T-helper 2 cell treated with Interferon-gamma antibody and Interleukin-4, amounts not matched to agents 100 ng/mL and 5 ng/mL, for 36 hours (primary cell): Measurements from ENCODE around the gene EXOC4. TPM values are rescaled to one million over a fixed set of nuclear protein-coding genes. Genes with fewer than 3 reads are reported as not detected.
"Not testable (repeated sequence)": the region's sequence is repeated elsewhere in the genome, so short reads cannot be mapped to it uniquely, and the experiment has no call there.

ENCODE experiments used
- intact Hi-C: fragments of 100-400 bp; cut with micrococcal nuclease; formaldehyde crosslinking; loops from one replicate; pipeline ENCODE4 v1.15.1; 2023
- total RNA-seq: library from RNA; stranded (reverse); gene quantifications from 2 replicates; pipeline ENCODE4 v1.2.3, GENCODE V29; 2022

Gene EXOC4
- total RNA-seq, 1 donor from 2014 or later: 74.2 TPM

- intact Hi-C loops: no loop called here
Observed at GRCh38 chr7:133313575-133313974, 60.7 kb downstream of the EXOC4 start.

GRCh38 chr7:133314084-133314483 lies 61.2 kb downstream of the EXOC4 start:
- intact Hi-C loops: no loop called here

GRCh38 chr7:133315332-133316040 lies 62.6 kb downstream of the EXOC4 start:
- intact Hi-C loops: no loop called here

GRCh38 chr7:133319842-133320241 lies 67.0 kb downstream of the EXOC4 start:
- intact Hi-C loops: no loop called here

- intact Hi-C loops: no loop called here
Observed at GRCh38 chr7:133320891-133321290, 68.0 kb downstream of the EXOC4 start.

- intact Hi-C loops: not testable (repeated sequence)
Observed at GRCh38 chr7:133321366-133321765, 68.5 kb downstream of the EXOC4 start.

GRCh38 chr7:133326745-133327144 lies 73.9 kb downstream of the EXOC4 start:
- intact Hi-C loops: not testable (repeated sequence)

- intact Hi-C loops: not testable (repeated sequence)
Observed at GRCh38 chr7:133328021-133328420, 75.1 kb downstream of the EXOC4 start.

GRCh38 chr7:133330085-133330484 lies 77.2 kb downstream of the EXOC4 start:
- intact Hi-C loops: no loop called here

- intact Hi-C loops: no loop called here
Observed at GRCh38 chr7:133331861-133332260, 79.0 kb downstream of the EXOC4 start.

- intact Hi-C loops: no loop called here
Observed at GRCh38 chr7:133339772-133340171, 86.9 kb downstream of the EXOC4 start.

GRCh38 chr7:133344275-133344674 lies 91.4 kb downstream of the EXOC4 start:
- intact Hi-C loops: no loop called here

- intact Hi-C loops: no loop called here
Observed at GRCh38 chr7:133345690-133346421, 93.0 kb downstream of the EXOC4 start.

- intact Hi-C loops: no loop called here
Observed at GRCh38 chr7:133348250-133348649, 95.4 kb downstream of the EXOC4 start.

- intact Hi-C loops: no loop called here
Observed at GRCh38 chr7:133349101-133349500, 96.2 kb downstream of the EXOC4 start.

GRCh38 chr7:133352430-133352829 lies 99.6 kb downstream of the EXOC4 start:
- intact Hi-C loops: no loop called here

GRCh38 chr7:133353775-133354174 lies 100.9 kb downstream of the EXOC4 start:
- intact Hi-C loops: no loop called here

- intact Hi-C loops: no loop called here
Observed at GRCh38 chr7:133354546-133355324, 101.9 kb downstream of the EXOC4 start.

GRCh38 chr7:133355325-133355708 lies 102.4 kb downstream of the EXOC4 start:
- intact Hi-C loops: no loop called here

- intact Hi-C loops: no loop called here
Observed at GRCh38 chr7:133355822-133356221, 102.9 kb downstream of the EXOC4 start.

- intact Hi-C loops: no loop called here
Observed at GRCh38 chr7:133358708-133359107, 105.8 kb downstream of the EXOC4 start.

GRCh38 chr7:133359449-133359848 lies 106.6 kb downstream of the EXOC4 start:
- intact Hi-C loops: no loop called here
